GM23338 (cell line): ENCODE results near the gene GPRC5C. TPM values are rescaled to one million over a fixed set of nuclear protein-coding genes. Genes with fewer than 3 reads are reported as not detected.

Source experiments
- ATAC-seq: fragments of 200-7000 bp; cut with Tn5 transposase; 3 replicates; pipeline ENCODE4 v1.9.1; 2020
- DNase-seq: peaks from one replicate; pipeline ENCODE4 v3.0.0-alpha.2; 2015; ENCODE audit warnings: low spot score
- H2AFZ ChIP-seq: fragments of 200-600 bp; sonication (generic); 2 replicates; pipeline ENCODE4 v1.8.0; 2016; ENCODE audit warnings: antibody characterized with exemption, mild to moderate bottlenecking, moderate library complexity
- H3F3A ChIP-seq: fragments of 200-600 bp; sonication (generic); replicated peaks from 2 replicates; pipeline ENCODE4 v1.8.0; 2017; ENCODE audit warnings: antibody characterized with exemption, mixed run types, low read depth
- H3K27ac ChIP-seq: fragments of 200-600 bp; sonication (generic); 2 replicates; pipeline ENCODE4 v1.6.1; 2016; ENCODE audit warnings: low read depth
- H3K27me3 ChIP-seq: fragments of 200-600 bp; sonication (generic); 2 replicates; pipeline ENCODE4 v1.8.0; 2016; ENCODE audit warnings: mild to moderate bottlenecking, mixed run types, moderate library complexity; ENCODE audit not compliant: insufficient read depth
- H3K36me3 ChIP-seq: fragments of 200-600 bp; sonication (generic); 2 replicates; pipeline ENCODE4 v1.8.0; 2016; ENCODE audit warnings: mild to moderate bottlenecking; ENCODE audit not compliant: insufficient read depth
- H3K4me1 ChIP-seq: fragments of 200-600 bp; sonication (generic); 2 replicates; pipeline ENCODE4 v1.8.0; 2016; ENCODE audit warnings: mild to moderate bottlenecking, moderate library complexity; ENCODE audit not compliant: insufficient read depth
- H3K4me2 ChIP-seq: fragments of 200-600 bp; sonication (generic); 2 replicates; pipeline ENCODE4 v1.7.1; 2017; ENCODE audit warnings: mixed run types
- H3K4me3 ChIP-seq: fragments of 200-600 bp; sonication (generic); 2 replicates; pipeline ENCODE4 v1.6.1; 2016; ENCODE audit warnings: mixed run types
- H3K79me2 ChIP-seq: fragments of 200-600 bp; sonication (generic); replicated peaks from 2 replicates; pipeline ENCODE4 v1.8.0; 2017; ENCODE audit warnings: mild to moderate bottlenecking; ENCODE audit not compliant: insufficient read depth
- H3K9me2 ChIP-seq: fragments of 200-600 bp; sonication (generic); 2 replicates; pipeline ENCODE4 v1.8.0; 2017; ENCODE audit not compliant: insufficient read depth
- H4K20me1 ChIP-seq: fragments of 200-600 bp; sonication (generic); replicated peaks from 2 replicates; pipeline ENCODE4 v1.8.0; 2017; ENCODE audit warnings: mild to moderate bottlenecking; ENCODE audit not compliant: insufficient read depth
- H3K27ac Mint-ChIP-seq: 2 replicates; pipeline ENCODE4 v1.8.0; 2020; ENCODE audit warnings: inconsistent platforms, mild to moderate bottlenecking, moderate library complexity, mixed read lengths
- H3K27me3 Mint-ChIP-seq: 3 replicates; pipeline ENCODE4 v1.8.0; 2022; ENCODE audit warnings: low read depth, mild to moderate bottlenecking, moderate library complexity, mixed read lengths, inconsistent platforms; ENCODE audit not compliant: insufficient read depth, poor library complexity
- H3K36me3 Mint-ChIP-seq: 3 replicates; pipeline ENCODE4 v1.8.0; 2021; ENCODE audit warnings: low read depth, mild to moderate bottlenecking, inconsistent platforms, moderate library complexity, mixed read lengths
- H3K4me1 Mint-ChIP-seq: 3 replicates; pipeline ENCODE4 v1.8.0; 2020; ENCODE audit warnings: mild to moderate bottlenecking, inconsistent platforms, mixed read lengths
- H3K4me3 Mint-ChIP-seq: 3 replicates; pipeline ENCODE4 v1.8.0; 2021; ENCODE audit warnings: moderate library complexity, mild to moderate bottlenecking, inconsistent platforms, mixed read lengths
- H3K9me3 Mint-ChIP-seq: 3 replicates; pipeline ENCODE4 v1.8.0; 2020; ENCODE audit warnings: moderate library complexity, mild to moderate bottlenecking, inconsistent platforms, mixed read lengths
- NANOG ChIP-seq: IDR thresholded peaks from 2 replicates; pipeline ENCODE4 v1.6.1; 2016; ENCODE audit warnings: antibody characterized with exemption, borderline replicate concordance
- POLR2AphosphoS5 ChIP-seq: IDR thresholded peaks from 2 replicates; pipeline ENCODE4 v1.6.1; 2016; ENCODE audit warnings: antibody characterized with exemption, low read depth
- STAT1 ChIP-seq: IDR thresholded peaks from one replicate; pipeline ENCODE4 v1.6.1; 2016; ENCODE audit warnings: antibody characterized with exemption; ENCODE audit not compliant: unreplicated experiment
- ZNF114 ChIP-seq: fragments of 250-450 bp; sonication (Bioruptor Pico); IDR thresholded peaks from 2 replicates; pipeline ENCODE4 v1.5.0; 2020; ENCODE audit warnings: mild to moderate bottlenecking, moderate library complexity
- ZNF331 ChIP-seq: fragments of 250-450 bp; sonication (Bioruptor Pico); IDR thresholded peaks from 2 replicates; pipeline ENCODE4 v1.5.0; 2020; ENCODE audit warnings: low read depth, mild to moderate bottlenecking, moderate library complexity
- polyA plus RNA-seq: library from polyadenylated mRNA; unstranded; fragments of >200 nt; fragmentation: Nextera tagmentation; extraction: Ambion mirVana; gene quantifications from 2 replicates; pipeline ENCODE4 v1.2.1, GENCODE V29; 2016
- total RNA-seq: library from RNA; depleted of rRNA; stranded (reverse); fragments of >200 nt; shearing (Covaris generic); gene quantifications from 2 replicates; pipeline ENCODE4 v1.2.3, GENCODE V29; 2014
- TF ChIP-seq, protein P1 (sequence below): IDR thresholded peaks from one replicate; pipeline ENCODE4 v1.6.1; 2018; ENCODE audit warnings: antibody characterized with exemption; ENCODE audit not compliant: unreplicated experiment
- TF ChIP-seq, protein P2 (sequence below): fragments of 250-450 bp; sonication (Bioruptor Pico); IDR thresholded peaks from 2 replicates; pipeline ENCODE4 v1.5.0; 2020; ENCODE audit warnings: mild to moderate bottlenecking, moderate library complexity

GPRC5C gene
- total and polyA plus RNA-seq, 2 experiments from 2014 or later, result 9.0 to 22.4 TPM

DNA sequence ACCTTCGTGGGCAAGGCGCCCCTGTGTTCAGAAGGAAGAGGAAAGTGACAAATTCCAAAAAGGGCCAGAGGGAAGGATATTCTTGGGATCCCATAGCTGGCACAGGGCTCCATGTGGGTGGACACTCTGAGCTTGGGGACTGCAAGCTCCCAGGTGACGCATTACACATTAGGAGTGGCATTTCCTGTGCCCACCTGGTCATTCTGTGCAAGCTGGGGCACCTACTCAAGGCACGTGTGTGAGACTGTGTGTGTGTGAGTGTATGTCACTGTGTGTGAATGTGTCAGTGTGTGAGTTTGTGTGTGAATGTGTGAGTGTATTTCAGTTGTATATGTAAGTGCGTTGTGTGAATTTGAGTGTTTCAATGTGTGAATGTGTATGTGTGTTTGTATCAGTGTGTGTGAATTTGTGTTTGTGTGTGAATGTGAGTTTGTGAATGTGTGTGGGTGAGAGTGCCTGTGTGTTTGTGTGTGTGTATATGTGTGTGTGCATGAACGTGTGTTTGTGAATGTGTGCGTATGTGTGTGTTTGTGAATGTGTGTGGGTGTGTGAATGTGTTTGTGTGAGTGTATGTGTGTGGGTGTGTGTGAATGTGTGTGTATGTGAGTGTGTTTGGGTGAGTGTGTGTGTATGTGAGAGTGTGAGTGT is 33.0 kb downstream of the GPRC5C start (continued):
- TF ChIP-seq, protein P1, sequence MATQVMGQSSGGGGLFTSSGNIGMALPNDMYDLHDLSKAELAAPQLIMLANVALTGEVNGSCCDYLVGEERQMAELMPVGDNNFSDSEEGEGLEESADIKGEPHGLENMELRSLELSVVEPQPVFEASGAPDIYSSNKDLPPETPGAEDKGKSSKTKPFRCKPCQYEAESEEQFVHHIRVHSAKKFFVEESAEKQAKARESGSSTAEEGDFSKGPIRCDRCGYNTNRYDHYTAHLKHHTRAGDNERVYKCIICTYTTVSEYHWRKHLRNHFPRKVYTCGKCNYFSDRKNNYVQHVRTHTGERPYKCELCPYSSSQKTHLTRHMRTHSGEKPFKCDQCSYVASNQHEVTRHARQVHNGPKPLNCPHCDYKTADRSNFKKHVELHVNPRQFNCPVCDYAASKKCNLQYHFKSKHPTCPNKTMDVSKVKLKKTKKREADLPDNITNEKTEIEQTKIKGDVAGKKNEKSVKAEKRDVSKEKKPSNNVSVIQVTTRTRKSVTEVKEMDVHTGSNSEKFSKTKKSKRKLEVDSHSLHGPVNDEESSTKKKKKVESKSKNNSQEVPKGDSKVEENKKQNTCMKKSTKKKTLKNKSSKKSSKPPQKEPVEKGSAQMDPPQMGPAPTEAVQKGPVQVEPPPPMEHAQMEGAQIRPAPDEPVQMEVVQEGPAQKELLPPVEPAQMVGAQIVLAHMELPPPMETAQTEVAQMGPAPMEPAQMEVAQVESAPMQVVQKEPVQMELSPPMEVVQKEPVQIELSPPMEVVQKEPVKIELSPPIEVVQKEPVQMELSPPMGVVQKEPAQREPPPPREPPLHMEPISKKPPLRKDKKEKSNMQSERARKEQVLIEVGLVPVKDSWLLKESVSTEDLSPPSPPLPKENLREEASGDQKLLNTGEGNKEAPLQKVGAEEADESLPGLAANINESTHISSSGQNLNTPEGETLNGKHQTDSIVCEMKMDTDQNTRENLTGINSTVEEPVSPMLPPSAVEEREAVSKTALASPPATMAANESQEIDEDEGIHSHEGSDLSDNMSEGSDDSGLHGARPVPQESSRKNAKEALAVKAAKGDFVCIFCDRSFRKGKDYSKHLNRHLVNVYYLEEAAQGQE, result no peak

DNA sequence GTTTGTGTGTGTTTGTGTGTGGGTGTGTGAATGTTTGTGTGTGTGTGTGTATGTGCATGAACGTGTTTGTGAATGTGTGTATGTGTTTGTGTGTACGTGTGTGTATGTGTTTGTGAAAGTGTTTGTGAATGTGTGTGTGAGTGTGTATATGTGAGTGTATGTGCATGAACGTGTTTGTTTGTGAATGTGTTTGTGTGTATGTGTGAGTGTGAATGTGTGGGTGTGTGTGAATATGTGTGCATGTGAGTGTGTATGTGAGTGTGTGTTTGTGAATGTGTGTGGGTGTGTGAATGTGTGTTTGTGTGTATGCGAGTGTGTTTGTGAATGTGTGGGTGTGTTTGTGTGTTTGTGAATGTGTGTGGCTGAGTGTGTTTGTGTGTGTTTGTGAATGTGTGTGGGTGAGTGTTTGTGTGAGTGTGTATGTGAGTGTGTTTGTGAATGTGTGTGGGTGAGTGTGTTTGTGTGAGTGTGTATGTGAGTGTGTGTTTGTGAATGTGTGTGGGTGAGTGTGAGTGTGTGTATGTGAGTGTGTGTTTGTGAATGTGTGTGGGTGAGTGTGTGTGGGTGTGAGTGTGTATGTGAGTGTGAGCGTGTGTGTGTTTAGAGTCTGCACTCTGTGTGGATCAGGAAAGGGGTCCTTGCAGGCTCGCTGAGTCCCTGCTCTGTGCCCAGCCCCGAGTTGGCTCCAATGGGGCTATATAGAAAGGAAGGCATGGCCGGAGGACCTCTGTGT is 33.7 kb downstream of the GPRC5C start:
- Mint-ChIP-seq H3K27ac (no peak overlapping the region), H3K9me3 (no peaks in the 10 kb centered on the region), H3K4me1 (peaks cover 5% of the 10 kb centered on the region; the same call in 2 of the 3 replicates), H3K4me3 (no peak overlapping the region), H3K27me3 (peaks cover 16% of the 10 kb centered on the region), H3K36me3 (no peaks in the 10 kb centered on the region)
- peaks cover 7% of the 10 kb centered on the region; the same call in 1 of the 2 replicates for H3K4me1 ChIP-seq
- peaks cover 11% of the 10 kb centered on the region; the same call in 1 of the 2 replicates for H3F3A ChIP-seq
- DNase-seq (no peak), ATAC-seq (no peak)
- H3K36me3 ChIP-seq, result no peaks in the 10 kb centered on the region
- H3K9me2 ChIP-seq, result no peaks in the 10 kb centered on the region
- H2AFZ ChIP-seq, result no peak overlapping the region
- peaks cover 39% of the 10 kb centered on the region for H3K27me3 ChIP-seq
- H3K27ac ChIP-seq, result no peak overlapping the region
- no peaks in the 10 kb centered on the region for H4K20me1 ChIP-seq
- no peaks in the 10 kb centered on the region for H3K79me2 ChIP-seq
- 0 out of 2 replicates have a peak overlapping the region, but pooled peaks have one; percentile 76 for H3K4me3 ChIP-seq
- H3K4me2 ChIP-seq, result no peak overlapping the region; the same call in 1 of the 2 replicates
- TF ChIP-seq NANOG (no peak), ZNF114 (CRISPR knock-in tag) (no peak), ZNF331 (CRISPR knock-in tag) (no peak), POLR2AphosphoS5 (no peak), STAT1 (no peak)

DNA sequence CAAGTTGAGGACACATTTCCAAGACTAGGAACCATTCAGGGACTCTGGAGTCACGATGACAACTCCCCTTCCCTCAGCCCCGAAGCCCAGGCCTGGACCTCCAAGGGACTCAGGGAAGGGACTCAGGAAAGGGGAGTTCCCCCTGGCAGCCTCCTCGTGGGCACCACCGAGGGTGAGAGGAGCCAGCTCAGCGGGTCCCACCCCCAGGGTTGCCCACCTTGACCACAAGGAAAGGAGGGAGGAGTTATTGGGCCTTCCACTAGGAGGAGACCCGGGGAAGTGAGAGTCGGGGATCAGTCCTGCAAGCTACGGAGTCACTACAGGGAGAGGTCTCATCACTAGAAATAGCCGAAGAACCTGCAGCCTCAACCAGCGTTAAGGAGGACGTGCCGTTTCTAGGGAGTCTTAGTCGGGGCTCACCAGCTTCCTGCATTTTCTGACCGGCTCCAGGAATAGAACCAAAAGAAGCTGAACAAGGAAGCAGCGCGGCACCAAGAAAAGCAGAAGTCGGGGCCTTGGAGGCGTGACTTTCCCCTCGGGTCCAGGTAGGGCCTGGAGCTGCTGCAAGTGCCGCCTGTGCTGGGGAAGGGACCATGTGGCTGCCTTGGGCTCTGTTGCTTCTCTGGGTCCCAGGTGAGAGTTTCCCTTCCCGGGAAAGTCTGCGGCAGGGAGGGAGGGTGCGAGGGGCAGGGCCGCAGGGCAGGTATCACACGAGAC is 34.4 kb downstream of the GPRC5C start, which contains the start of gene CD300A:
CD300A (plus strand) TSS at position 524 of the 717 bp plus-strand sequence; CDS start at position 594, 70 bp downstream.
- H3K27ac ChIP-seq, result no peak within 1 kb of the TSS
- H3K4me3 Mint-ChIP-seq, result peak within 1 kb of the TSS; percentile 67
- peak within 1 kb of the TSS; percentile 97 for H2AFZ ChIP-seq
- H3K27me3 Mint-ChIP-seq, result peaks cover 16% of the 10 kb centered on the region
- no peaks in the 10 kb centered on the region for H3K36me3 Mint-ChIP-seq
- H3K9me3 Mint-ChIP-seq, result no peaks in the 10 kb centered on the region
- H3K4me1 ChIP-seq, result peaks cover 7% of the 10 kb centered on the region; the same call in 1 of the 2 replicates
- no peaks in the 10 kb centered on the region for H3K36me3 ChIP-seq
- DNase-seq (peak; percentile 64), ATAC-seq (peak; percentile 65)
- no peaks in the 10 kb centered on the region for H4K20me1 ChIP-seq
- no peak within 1 kb of the TSS for H3K27ac Mint-ChIP-seq
- no peaks in the 10 kb centered on the region for H3K9me2 ChIP-seq
- peak within 1 kb of the TSS; percentile 76 for H3K4me3 ChIP-seq
- H3K4me1 Mint-ChIP-seq, result peaks cover 5% of the 10 kb centered on the region; the same call in 2 of the 3 replicates
- H3K4me2 ChIP-seq, result peak within 1 kb of the TSS; percentile 94
- peaks cover 11% of the 10 kb centered on the region; the same call in 1 of the 2 replicates for H3F3A ChIP-seq
- H3K79me2 ChIP-seq, result no peaks in the 10 kb centered on the region
- peaks cover 39% of the 10 kb centered on the region for H3K27me3 ChIP-seq
- TF ChIP-seq, protein P2, sequence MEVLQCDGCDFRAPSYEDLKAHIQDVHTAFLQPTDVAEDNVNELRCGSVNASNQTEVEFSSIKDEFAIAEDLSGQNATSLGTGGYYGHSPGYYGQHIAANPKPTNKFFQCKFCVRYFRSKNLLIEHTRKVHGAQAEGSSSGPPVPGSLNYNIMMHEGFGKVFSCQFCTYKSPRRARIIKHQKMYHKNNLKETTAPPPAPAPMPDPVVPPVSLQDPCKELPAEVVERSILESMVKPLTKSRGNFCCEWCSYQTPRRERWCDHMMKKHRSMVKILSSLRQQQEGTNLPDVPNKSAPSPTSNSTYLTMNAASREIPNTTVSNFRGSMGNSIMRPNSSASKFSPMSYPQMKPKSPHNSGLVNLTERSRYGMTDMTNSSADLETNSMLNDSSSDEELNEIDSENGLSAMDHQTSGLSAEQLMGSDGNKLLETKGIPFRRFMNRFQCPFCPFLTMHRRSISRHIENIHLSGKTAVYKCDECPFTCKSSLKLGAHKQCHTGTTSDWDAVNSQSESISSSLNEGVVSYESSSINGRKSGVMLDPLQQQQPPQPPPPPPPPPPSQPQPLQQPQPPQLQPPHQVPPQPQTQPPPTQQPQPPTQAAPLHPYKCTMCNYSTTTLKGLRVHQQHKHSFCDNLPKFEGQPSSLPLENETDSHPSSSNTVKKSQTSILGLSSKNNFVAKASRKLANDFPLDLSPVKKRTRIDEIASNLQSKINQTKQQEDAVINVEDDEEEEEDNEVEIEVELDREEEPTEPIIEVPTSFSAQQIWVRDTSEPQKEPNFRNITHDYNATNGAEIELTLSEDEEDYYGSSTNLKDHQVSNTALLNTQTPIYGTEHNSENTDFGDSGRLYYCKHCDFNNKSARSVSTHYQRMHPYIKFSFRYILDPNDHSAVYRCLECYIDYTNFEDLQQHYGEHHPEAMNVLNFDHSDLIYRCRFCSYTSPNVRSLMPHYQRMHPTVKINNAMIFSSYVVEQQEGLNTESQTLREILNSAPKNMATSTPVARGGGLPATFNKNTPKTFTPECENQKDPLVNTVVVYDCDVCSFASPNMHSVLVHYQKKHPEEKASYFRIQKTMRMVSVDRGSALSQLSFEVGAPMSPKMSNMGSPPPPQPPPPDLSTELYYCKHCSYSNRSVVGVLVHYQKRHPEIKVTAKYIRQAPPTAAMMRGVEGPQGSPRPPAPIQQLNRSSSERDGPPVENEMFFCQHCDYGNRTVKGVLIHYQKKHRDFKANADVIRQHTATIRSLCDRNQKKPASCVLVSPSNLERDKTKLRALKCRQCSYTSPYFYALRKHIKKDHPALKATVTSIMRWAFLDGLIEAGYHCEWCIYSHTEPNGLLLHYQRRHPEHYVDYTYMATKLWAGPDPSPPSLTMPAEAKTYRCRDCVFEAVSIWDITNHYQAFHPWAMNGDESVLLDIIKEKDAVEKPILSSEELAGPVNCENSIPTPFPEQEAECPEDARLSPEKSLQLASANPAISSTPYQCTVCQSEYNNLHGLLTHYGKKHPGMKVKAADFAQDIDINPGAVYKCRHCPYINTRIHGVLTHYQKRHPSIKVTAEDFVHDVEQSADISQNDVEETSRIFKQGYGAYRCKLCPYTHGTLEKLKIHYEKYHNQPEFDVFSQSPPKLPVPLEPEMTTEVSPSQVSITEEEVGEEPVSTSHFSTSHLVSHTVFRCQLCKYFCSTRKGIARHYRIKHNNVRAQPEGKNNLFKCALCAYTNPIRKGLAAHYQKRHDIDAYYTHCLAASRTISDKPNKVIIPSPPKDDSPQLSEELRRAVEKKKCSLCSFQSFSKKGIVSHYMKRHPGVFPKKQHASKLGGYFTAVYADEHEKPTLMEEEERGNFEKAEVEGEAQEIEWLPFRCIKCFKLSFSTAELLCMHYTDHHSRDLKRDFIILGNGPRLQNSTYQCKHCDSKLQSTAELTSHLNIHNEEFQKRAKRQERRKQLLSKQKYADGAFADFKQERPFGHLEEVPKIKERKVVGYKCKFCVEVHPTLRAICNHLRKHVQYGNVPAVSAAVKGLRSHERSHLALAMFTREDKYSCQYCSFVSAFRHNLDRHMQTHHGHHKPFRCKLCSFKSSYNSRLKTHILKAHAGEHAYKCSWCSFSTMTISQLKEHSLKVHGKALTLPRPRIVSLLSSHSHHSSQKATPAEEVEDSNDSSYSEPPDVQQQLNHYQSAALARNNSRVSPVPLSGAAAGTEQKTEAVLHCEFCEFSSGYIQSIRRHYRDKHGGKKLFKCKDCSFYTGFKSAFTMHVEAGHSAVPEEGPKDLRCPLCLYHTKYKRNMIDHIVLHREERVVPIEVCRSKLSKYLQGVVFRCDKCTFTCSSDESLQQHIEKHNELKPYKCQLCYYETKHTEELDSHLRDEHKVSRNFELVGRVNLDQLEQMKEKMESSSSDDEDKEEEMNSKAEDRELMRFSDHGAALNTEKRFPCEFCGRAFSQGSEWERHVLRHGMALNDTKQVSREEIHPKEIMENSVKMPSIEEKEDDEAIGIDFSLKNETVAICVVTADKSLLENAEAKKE, result no peak
